Stimulated activated naive B cell treated with anti-CD40 and anti-IgM and Interleukin-4, amounts not matched to agents 10 μg/mL and 1 μg/mL and 100 μg/mL, for 72 hours (primary cell): ENCODE measurements around the gene ETNK2.
A peak's percentile ranks its signal among the peaks of the same experiment; 100 is the strongest.
"Not testable (repeated sequence)": the region's sequence is repeated elsewhere in the genome, so short reads cannot be mapped to it uniquely, and the experiment has no call there.

Source experiments
- ATAC-seq, 2 donors: fragments of 150-1000 bp; cut with Tn5 transposase; replicated peaks; 2 replicates each; pipeline ENCODE4 v1.10.0; 2021; ENCODE audit warnings: moderate library complexity in 1 of 2
- DNase-seq: peaks from one replicate; pipeline ENCODE4 v3.0.0; 2021
- H3K27ac Mint-ChIP-seq: one replicate; pipeline ENCODE4 v1.8.0; 2022; ENCODE audit warnings: mild to moderate bottlenecking, mixed read lengths
- H3K27me3 Mint-ChIP-seq, 2 donors: one replicate each; pipeline ENCODE4 v1.8.0; 2022; ENCODE audit warnings: mixed read lengths in 2 of 2
- H3K36me3 Mint-ChIP-seq, 2 donors: one replicate each; pipeline ENCODE4 v1.8.0; 2022; ENCODE audit warnings: mixed read lengths in 2 of 2, mild to moderate bottlenecking in 1 of 2
- H3K4me1 Mint-ChIP-seq, 2 donors: one replicate each; pipeline ENCODE4 v1.8.0; 2022; ENCODE audit warnings: mixed read lengths in 2 of 2, mild to moderate bottlenecking in 1 of 2
- H3K4me3 Mint-ChIP-seq, 2 donors: one replicate each; pipeline ENCODE4 v1.8.0; 2022; ENCODE audit warnings: mild to moderate bottlenecking in 2 of 2, mixed read lengths in 2 of 2, moderate library complexity in 1 of 2
- H3K9me3 Mint-ChIP-seq, 2 donors: one replicate each; pipeline ENCODE4 v1.8.0; 2022; ENCODE audit warnings: mixed read lengths in 2 of 2, mild to moderate bottlenecking in 1 of 2

ETNK2 gene

DNA sequence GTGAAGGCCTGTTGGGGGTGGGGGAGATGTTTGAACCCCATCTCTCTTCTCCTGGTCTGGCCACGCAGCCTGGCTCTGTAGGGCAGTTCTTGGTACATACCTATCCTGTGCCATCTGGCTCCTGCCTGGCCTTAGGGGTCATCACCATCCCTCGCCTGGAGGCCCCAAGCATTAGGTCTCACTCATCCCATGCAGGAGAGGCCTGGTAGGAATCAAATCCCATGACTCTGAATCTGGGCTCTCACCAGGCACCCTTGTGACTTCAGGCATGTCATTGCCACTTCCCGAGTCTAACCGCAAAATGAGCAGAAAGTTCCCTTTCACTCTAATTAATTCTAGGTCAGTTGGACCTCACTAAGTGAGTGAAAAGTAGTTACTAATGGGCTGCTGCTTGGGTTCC lies 37.2 kb downstream of the ETNK2 start:
- H3K4me3 Mint-ChIP-seq = no peak overlapping the region
- H3K4me1 Mint-ChIP-seq = peaks cover 3 to 12% of the 10 kb centered on the region in 2 donors
- no peaks in the 10 kb centered on the region for H3K9me3 Mint-ChIP-seq
- DNase-seq (no peak), ATAC-seq (no peak)
- H3K36me3 Mint-ChIP-seq = no peaks in the 10 kb centered on the region
- peaks cover 8 to 12% of the 10 kb centered on the region in 2 donors for H3K27me3 Mint-ChIP-seq
- peak overlapping the region; percentile 51 for H3K27ac Mint-ChIP-seq

DNA sequence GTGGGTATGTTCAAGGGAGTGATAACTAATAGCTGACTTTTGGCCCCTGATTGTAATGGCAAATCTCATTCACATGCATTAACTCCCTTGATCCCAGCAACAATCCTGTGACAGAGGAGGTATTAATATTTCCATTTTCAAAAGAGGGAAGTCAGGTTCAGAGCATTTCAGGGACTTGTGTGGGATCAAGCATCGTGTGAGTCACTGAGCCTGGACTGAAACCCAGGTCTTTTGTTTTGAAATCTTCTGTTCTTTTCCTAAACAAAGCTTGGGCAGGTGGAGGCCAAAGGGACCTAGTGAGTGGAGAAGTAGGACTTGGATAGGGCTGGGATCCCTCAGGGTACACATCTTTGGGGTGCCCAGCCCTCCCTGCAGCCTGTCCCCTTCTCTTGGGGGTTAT lies 37.9 kb downstream of the ETNK2 start:
- H3K27me3 Mint-ChIP-seq = peaks cover 12 to 15% of the 10 kb centered on the region in 2 donors
- H3K27ac Mint-ChIP-seq = no peak overlapping the region

DNA sequence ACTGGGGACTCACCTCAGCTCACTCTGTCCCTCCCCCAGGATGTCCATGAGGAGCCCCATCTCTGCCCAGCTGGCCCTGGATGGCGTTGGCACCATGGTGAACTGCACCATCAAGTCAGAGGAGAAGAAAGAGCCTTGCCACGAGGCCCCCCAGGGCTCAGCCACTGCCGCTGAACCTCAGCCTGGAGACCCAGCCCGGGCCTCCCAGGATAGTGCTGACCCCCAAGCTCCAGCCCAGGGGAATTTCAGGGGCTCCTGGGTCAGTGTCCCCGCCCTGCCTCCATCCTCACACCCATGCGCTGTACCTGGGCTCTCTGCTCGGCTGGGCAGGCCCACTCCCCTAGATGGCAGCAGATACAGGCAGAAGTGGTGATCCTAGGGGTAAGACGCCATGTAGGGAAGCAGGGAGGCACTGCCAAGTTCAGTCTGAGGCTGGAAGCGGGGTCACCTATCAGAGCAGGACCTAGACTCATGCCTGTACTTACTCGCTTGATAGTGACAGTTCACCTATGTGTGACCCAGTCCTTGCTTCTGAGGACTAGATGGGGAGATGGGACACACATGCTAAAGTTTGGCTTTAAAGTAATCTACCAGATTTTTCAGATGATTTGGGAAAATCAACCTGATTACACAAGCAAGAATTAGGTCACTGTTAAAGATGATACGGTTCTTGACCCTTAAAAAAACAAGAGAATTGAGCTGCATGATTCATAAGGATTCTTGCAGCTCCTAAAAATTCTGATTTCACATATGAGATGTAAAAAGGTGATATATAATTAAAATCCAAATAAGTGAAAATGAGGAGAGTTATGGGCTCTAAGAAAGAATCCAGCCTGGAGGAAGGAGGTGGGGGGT lies 38.7 kb downstream of the ETNK2 start:
- no peaks in the 10 kb centered on the region for H3K9me3 Mint-ChIP-seq
- ATAC-seq (no peak), DNase-seq (no peak)
- H3K27me3 Mint-ChIP-seq = peaks cover 11 to 14% of the 10 kb centered on the region in 2 donors
- H3K4me3 Mint-ChIP-seq = no peak overlapping the region
- H3K27ac Mint-ChIP-seq = no peak overlapping the region
- peaks cover 3 to 12% of the 10 kb centered on the region in 2 donors for H3K4me1 Mint-ChIP-seq
- H3K36me3 Mint-ChIP-seq = no peaks in the 10 kb centered on the region

More for the DNA sequence above, 37.9 kb downstream of the ETNK2 start:
- Mint-ChIP-seq H3K9me3 (no peaks in the 10 kb centered on the region), H3K4me1 (peaks cover 3 to 12% of the 10 kb centered on the region in 2 donors), H3K4me3 (no peak overlapping the region), H3K36me3 (no peaks in the 10 kb centered on the region)
- ATAC-seq (no peak), DNase-seq (no peak)

DNA sequence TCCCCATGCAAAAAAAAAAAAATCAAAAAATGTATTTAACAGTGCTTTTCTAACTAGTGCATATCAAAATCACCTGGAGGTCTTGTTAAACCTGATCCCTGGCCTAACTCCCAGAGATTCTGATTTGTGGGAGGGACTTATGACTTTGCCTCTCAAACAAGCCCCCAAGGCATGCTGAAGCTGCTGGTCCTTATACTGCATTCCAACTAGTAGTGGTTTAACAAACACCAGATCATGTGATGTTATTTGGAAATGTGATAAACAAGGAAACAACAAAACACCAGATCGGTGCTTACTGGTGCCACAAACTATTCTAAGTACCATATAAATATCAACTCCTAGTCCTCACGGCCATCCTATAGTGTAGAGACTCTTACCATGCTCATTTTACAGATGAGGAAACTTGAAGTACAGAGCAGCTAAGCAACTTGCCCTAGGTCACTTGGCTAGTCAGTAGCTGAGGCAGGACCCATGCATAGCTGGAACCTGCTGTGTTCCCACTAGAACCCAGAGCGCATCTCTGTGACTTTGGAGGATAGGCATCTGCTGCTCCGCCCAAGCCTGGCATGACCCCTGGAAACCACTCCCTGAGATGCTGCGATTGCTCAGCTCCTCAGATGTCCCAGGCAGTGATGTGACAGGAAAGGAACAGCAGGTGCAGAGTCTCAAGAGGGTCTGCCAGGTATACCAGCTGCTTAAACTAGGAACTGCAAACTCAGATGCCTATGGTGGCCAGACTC lies 40.8 kb downstream of the ETNK2 start:
- ATAC-seq (no peak), DNase-seq (no peak)
- Mint-ChIP-seq H3K27ac (no peak overlapping the region), H3K27me3 (peaks cover 15 to 21% of the 10 kb centered on the region in 2 donors), H3K4me3 (no peak overlapping the region), H3K36me3 (no peaks in the 10 kb centered on the region), H3K4me1 (peaks cover 3 to 12% of the 10 kb centered on the region in 2 donors), H3K9me3 (no peaks in the 10 kb centered on the region)

DNA sequence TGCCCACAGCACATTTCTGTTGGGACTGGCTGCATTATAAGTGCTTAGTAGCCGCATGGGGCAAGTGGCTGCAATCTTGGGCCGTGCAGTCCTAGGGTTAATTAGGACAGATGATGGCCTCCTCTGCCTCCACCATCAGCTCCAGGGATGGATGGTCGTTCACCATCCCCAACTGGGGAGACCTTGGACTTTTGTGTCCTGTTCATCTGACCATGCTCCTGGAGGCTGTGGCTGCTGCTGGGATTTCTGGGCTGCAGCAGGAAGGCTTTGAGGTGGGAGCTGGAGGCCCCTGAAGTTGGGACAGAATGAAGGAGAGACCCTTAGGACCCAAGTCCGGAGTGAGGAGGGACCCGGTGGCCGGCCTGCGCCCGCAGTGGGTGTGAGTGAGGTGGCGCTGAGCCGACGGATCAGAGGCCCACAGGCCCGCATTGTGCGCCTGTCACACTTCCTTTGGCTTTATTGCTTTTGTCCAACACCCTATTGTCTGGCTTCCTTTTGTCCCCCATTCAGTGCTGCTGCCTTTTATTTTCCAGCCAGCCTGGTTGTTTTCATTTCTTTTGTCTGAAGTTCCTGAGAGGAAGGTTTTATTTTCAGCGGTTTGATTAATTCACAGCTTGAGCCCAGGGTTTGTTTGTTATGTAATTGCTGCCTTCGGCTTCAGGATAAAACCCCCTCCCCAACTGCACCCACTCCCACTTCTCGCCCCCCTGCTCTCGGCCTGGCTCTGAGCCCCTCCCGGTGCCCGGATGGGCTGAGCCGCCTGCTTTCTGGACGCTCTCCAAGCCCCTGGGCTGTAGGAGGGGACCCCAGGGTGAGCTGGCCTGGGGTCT lies 43.3 kb downstream of the ETNK2 start:
- no peak for ATAC-seq
- DNase-seq = no peak
- H3K4me3 Mint-ChIP-seq = no peak overlapping the region
- no peak overlapping the region for H3K27ac Mint-ChIP-seq
- H3K36me3 Mint-ChIP-seq = no peaks in the 10 kb centered on the region
- no peaks in the 10 kb centered on the region for H3K9me3 Mint-ChIP-seq
- H3K27me3 Mint-ChIP-seq = peaks cover 15 to 21% of the 10 kb centered on the region in 2 donors
- peaks cover 13 to 18% of the 10 kb centered on the region in 2 donors for H3K4me1 Mint-ChIP-seq

DNA sequence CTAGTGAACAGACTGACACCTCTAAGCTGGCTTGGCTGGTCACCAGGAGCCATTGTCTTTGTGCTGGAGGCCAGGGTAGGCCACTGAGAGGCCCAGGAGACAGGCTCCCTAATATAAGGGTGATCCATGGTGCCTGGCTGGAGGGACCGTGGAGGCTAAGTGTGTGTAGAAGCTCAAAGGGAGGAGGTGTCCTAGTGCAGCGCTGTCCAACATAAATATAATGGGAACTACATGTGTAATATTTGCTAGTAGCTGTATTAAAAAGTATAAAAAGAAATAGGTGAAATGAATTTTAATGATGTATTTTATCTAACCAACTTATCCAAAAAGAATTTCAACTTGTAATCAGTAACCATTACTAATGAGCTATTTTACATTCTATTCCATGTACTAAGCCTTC lies 44.0 kb downstream of the ETNK2 start:
- DNase-seq (no peak), ATAC-seq (no peak)
- H3K9me3 Mint-ChIP-seq = no peaks in the 10 kb centered on the region
- H3K4me1 Mint-ChIP-seq = peaks cover 17 to 24% of the 10 kb centered on the region in 2 donors
- no peak overlapping the region for H3K4me3 Mint-ChIP-seq
- H3K27me3 Mint-ChIP-seq = peaks cover 13 to 19% of the 10 kb centered on the region in 2 donors
- no peak overlapping the region for H3K27ac Mint-ChIP-seq
- no peaks in the 10 kb centered on the region for H3K36me3 Mint-ChIP-seq

DNA sequence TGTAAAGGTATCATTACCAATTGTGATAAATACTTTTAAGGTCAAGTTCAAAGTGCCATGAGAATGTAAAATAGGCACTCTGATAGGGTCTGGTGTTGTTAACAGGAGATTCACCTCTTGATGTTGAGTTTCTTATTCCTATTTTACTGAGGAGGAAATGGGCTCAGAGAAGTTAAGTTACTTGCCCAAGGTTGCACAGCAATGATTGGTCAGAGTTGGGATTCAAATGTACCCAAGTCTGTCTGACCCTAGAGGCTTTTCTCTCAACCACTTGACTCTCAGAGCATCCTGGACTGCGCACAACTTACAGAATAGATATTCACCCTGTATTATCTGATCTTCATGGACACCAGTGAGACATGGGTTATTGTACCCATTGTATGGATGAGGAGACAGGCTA lies 45.0 kb downstream of the ETNK2 start:
- H3K27ac Mint-ChIP-seq = no peak overlapping the region
- ATAC-seq = no peak
- peaks cover 26 to 35% of the 10 kb centered on the region in 2 donors for H3K4me1 Mint-ChIP-seq
- DNase-seq = no peak
- peaks cover 7 to 18% of the 10 kb centered on the region in 2 donors for H3K27me3 Mint-ChIP-seq
- H3K4me3 Mint-ChIP-seq = no peak overlapping the region
- no peaks in the 10 kb centered on the region for H3K36me3 Mint-ChIP-seq
- no peaks in the 10 kb centered on the region for H3K9me3 Mint-ChIP-seq

DNA sequence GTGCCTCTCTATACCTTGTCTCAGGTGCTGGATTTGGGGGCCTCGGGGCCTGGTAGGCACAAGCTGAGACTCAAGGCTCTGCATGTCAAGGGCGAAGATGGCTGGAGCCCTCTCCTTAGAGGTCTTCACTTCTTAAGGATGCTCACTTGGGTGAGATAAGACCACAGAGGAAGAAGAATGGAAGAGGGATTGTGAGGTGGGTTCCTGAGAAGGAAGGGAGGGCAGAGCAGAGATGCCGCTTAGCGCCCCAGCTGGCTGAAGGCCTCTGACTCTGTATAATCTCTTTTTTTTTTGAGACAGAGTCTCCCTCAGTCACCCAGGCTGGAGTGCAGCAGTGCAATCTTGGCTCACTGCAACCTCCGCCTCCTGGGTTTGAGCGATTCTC lies 46.7 kb downstream of the ETNK2 start:
- peaks cover 26 to 35% of the 10 kb centered on the region in 2 donors for H3K4me1 Mint-ChIP-seq
- ATAC-seq (no peak), DNase-seq (no peak)
- H3K27ac Mint-ChIP-seq = no peak overlapping the region
- H3K27me3 Mint-ChIP-seq = peaks cover 12 to 23% of the 10 kb centered on the region in 2 donors
- no peaks in the 10 kb centered on the region for H3K36me3 Mint-ChIP-seq
- peak overlapping the region in 1 of 2 donors; percentile 22 for H3K4me3 Mint-ChIP-seq
- H3K9me3 Mint-ChIP-seq = no peaks in the 10 kb centered on the region

DNA sequence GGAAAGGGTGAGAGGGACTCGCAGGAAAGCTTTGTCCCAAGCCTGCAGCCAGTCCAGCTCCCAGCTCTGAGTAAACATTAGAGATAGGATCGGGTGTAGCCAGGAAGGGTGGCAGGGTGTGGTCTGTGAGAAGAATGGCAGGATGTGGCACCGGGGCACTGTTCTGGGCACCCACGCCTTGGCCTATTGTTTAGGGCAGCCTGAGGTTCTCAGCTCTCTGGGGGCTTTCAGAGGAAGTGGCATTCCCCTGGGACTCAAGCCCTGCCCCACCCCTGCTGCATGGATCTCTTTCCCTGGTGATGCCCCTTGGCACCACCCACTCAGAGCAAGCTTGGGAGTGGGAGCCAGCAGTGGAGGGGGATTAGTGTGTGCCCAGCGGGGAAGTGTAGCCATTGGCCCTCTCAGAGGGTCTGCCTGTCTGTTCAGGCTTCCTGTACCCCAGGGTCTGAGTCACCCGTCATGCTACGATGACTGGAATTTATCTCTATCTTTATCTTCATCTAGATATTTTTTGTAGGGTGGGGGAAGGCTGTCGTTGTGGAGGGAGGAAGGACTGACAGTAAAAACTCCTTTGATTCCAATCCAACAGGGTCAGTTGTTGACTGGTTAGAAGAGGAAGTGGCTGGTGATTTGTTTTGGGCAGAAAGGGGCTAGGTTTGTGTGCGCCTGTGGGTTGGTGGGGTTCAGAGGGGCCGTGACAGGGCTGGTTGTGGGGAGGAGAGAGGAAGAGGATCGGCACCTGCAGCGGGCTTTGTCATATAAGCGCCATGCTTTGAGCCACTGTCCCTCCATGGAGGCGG lies 47.3 kb downstream of the ETNK2 start:
- Mint-ChIP-seq H3K4me3 (peak overlapping the region in 1 of 2 donors; percentile 22), H3K27ac (peak overlapping the region; percentile 49), H3K27me3 (peaks cover 13 to 25% of the 10 kb centered on the region in 2 donors), H3K9me3 (no peaks in the 10 kb centered on the region), H3K4me1 (peaks cover 26 to 35% of the 10 kb centered on the region in 2 donors), H3K36me3 (no peaks in the 10 kb centered on the region)
- DNase-seq = peak; percentile 30
- ATAC-seq = peak; percentile 72 to 77

DNA sequence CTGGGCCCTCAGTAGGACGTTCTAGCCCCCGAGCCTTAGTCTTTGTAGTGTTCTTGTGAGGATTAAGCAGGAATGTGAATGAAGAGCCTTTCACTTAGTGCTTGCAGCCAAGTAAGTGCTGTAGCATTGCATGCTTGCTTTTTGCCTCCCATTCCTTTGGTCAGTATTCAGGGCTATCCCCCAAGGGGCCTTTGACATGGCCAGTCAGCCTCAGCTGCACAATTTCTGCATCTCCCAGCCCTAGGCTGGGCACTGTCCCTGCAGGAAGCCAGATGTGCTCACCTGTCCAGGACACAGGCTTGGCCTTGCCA lies 48.5 kb downstream of the ETNK2 start:
- H3K36me3 Mint-ChIP-seq = no peaks in the 10 kb centered on the region
- H3K27me3 Mint-ChIP-seq = peaks cover 9 to 20% of the 10 kb centered on the region in 2 donors
- no peak overlapping the region for H3K4me3 Mint-ChIP-seq
- H3K4me1 Mint-ChIP-seq = peaks cover 26 to 35% of the 10 kb centered on the region in 2 donors
- H3K9me3 Mint-ChIP-seq = no peaks in the 10 kb centered on the region
- H3K27ac Mint-ChIP-seq = no peak overlapping the region
- ATAC-seq = no peak
- no peak for DNase-seq

DNA sequence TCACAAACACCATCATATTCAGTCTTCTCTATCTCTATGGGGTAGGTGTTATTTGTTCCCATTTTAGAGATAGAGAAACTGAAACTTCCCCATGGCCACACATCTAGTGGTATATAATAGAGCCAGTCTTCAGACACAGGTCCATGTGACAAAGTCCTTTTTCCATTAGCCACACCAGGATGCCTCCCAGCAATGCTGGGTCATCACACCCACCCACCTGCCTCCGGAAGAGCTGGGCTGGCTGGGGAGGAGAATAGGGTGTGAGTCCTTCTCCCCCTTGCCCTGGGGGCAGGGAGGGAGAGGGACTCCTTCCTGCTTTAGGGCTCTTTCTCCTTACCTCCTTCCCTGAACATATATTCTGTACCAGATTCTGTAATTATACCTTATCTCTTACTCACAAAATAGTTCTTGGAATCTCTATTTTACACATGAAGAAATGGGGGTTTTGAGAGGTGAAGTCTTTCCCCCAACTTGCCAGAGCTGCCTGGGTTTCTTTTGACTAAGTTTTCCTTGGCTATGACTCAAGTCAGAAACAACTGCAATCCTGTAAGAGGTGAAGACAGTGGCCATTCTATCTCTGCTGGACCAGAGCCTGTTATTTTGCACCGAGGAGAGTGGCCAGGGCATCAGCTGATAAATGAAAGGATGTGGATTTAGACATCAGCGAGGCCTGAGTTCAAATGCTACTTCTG lies 49.0 kb downstream of the ETNK2 start:
- H3K4me1 Mint-ChIP-seq = peaks cover 26 to 35% of the 10 kb centered on the region in 2 donors
- H3K27ac Mint-ChIP-seq = peak overlapping the region; percentile 42
- ATAC-seq (peak; percentile 13 to 19), DNase-seq (no peak)
- H3K27me3 Mint-ChIP-seq = peaks cover 9 to 20% of the 10 kb centered on the region in 2 donors
- no peaks in the 10 kb centered on the region for H3K9me3 Mint-ChIP-seq
- peak overlapping the region in 1 of 2 donors; percentile 16 for H3K4me3 Mint-ChIP-seq
- H3K36me3 Mint-ChIP-seq = no peaks in the 10 kb centered on the region

DNA sequence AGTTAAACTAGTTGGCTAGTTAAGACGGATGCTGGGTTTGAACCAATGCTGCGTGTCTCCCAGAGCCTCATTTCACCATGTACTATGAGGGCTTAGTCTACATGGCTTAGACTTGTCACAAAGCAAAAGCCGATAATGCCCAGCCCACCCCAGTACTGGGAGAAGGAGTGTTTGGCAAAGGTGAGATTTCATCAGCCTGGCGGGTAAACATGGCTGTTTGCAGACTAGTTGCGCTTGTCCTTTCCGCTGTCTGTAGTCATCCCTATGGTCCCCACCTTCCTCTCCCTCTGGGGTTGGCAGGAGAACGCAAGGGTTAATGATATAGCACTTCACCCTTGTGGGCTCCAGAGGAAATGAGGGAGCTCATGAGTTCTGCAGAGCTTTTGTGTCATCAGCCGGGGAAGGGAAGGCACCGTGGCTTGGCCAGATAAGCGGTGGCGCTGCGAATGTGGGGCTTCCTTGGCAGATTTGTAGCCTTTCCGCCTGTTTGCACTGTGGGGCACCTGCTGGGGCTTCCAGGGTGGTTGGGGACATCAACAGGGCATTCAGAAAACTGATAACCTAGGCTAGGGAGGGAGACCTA lies 49.7 kb downstream of the ETNK2 start:
- Mint-ChIP-seq H3K4me3 (peak overlapping the region; percentile 2 to 31), H3K4me1 (peaks cover 26 to 35% of the 10 kb centered on the region in 2 donors), H3K9me3 (no peaks in the 10 kb centered on the region), H3K36me3 (no peaks in the 10 kb centered on the region), H3K27ac (no peak overlapping the region), H3K27me3 (peaks cover 6 to 13% of the 10 kb centered on the region in 2 donors)
- ATAC-seq (peak in 1 of 2 donors; percentile 24), DNase-seq (no peak)

DNA sequence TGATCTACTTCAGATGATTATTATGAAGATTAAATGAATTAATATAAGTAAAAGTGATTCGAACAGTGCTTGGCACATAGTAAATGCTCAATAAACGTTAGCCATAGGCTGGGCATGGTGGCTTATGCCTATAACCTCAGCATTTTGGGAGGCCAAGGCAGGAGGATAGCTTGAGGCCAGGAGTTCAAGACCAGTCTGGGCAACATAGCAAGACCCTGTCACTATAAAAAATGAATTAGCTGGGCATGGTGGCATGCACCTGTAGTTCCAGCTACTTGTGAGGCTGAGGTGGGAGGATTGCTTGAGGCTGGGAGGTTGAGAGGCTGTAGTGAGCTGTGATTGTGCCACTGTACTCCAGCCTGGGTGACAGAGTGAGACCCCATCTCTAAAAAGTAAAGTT lies 52.1 kb downstream of the ETNK2 start:
- not testable (repeated sequence) for H3K27ac Mint-ChIP-seq, H3K36me3 Mint-ChIP-seq, DNase-seq, H3K9me3 Mint-ChIP-seq, ATAC-seq, H3K4me3 Mint-ChIP-seq
- peaks cover 25 to 29% of the 10 kb centered on the region in 2 donors for H3K4me1 Mint-ChIP-seq
- peaks cover 15 to 25% of the 10 kb centered on the region in 2 donors for H3K27me3 Mint-ChIP-seq
